ENCODE results near the gene WTAP. TPM values are rescaled to one million over a fixed set of nuclear protein-coding genes. Genes with fewer than 3 reads are reported as not detected.
A peak's percentile ranks its signal among the peaks of the same experiment; 100 is the strongest.

The WTAP gene
- total and polyA plus RNA-seq, 2 of the 8 experiments (the other 6 are each of a cell fraction or from before 2014, with no cell fraction given), result 32.6 to 120 TPM

DNA sequence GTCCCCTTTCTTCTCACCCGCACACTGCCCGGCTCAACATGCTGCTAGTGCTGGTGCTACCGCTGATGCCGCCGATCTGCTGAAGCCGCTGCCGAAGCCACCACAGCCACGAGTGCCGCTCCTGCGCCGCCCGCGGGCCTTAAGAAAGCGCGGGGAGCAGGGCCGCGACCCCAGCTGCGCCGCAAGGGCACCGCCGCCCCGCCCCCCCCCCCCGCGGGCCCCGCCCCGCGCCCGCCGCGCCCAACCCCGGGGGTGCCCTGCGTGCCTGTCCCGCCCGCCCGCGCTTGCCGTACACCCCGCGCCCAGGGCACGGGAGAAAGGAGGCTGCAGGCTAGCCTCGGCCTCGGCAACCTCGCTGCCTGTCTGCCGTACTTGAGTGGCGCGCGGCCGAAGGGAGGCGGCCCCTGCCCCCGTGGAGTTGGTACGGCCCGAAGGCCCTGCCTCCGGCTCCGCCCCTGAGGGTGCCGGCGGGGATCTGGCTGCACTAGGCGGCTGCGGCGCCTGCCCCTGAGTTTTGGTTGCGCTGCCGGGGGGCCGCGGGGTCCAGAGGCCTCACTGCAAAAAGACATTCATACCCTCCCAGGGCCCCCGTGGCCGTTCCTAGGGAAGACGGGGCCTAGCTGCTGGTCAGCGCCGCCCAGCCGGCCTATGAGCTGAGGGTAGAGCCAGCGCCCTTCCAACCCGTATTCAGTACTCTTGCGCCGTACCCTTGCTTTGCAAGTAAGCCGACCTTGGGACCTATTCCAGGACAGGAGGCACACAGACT, 34.0 kb upstream of the WTAP start, which contains the start of gene SOD2 (continued):
- TF ChIP-seq SP1 (IDR thresholded peaks at IDR 0.05; ENCODE audit: low read depth, low read length), result peak; percentile 31; the same call in 1 of the 2 replicates
- peak; percentile 77 for TF ChIP-seq TAF7 (optimal IDR thresholded peaks at IDR 0.05; ENCODE audit: borderline replicate concordance, low read depth, low read length)
- TF ChIP-seq POLR2AphosphoS5 (IDR thresholded peaks at IDR 0.05; ENCODE audit: low read depth, low read length), result peak; percentile 85
- TF ChIP-seq, protein P1, sequence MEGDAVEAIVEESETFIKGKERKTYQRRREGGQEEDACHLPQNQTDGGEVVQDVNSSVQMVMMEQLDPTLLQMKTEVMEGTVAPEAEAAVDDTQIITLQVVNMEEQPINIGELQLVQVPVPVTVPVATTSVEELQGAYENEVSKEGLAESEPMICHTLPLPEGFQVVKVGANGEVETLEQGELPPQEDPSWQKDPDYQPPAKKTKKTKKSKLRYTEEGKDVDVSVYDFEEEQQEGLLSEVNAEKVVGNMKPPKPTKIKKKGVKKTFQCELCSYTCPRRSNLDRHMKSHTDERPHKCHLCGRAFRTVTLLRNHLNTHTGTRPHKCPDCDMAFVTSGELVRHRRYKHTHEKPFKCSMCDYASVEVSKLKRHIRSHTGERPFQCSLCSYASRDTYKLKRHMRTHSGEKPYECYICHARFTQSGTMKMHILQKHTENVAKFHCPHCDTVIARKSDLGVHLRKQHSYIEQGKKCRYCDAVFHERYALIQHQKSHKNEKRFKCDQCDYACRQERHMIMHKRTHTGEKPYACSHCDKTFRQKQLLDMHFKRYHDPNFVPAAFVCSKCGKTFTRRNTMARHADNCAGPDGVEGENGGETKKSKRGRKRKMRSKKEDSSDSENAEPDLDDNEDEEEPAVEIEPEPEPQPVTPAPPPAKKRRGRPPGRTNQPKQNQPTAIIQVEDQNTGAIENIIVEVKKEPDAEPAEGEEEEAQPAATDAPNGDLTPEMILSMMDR (IDR thresholded peaks at IDR 0.05; ENCODE audit: control extremely low read depth in 1 of 3, insufficient read depth in 1 of 3, low read depth in 1 of 3, low read length in 3 of 3), result no peak; a peak in 1 of 4 replicates
- TF ChIP-seq PHF8 (conservative IDR thresholded peaks at IDR 0.05; ENCODE audit: low read depth, low read length), result peak; percentile 90
- TF ChIP-seq CHD1 (IDR thresholded peaks at IDR 0.05; ENCODE audit: low read depth, low read length), result peak; percentile 82; the same call in 1 of the 2 replicates
- no peak for TF ChIP-seq JUN (IDR thresholded peaks at IDR 0.05; ENCODE audit: low read depth, low read length)
- peak; percentile 10 for TF ChIP-seq KDM4A (IDR thresholded peaks at IDR 0.05; ENCODE audit: low read depth, low read length, severe bottlenecking)
- peak in 1 of 2 experiments; percentile 96; a peak in 2 of 3 replicates for TF ChIP-seq EP300 (IDR thresholded peaks at IDR 0.05; ENCODE audit: borderline replicate concordance in 1 of 2, low read depth in 2 of 2, low read length in 2 of 2)
- TF ChIP-seq TAF1 (IDR thresholded peaks at IDR 0.05; ENCODE audit: low read depth, low read length), result peak; percentile 90
